ENCODE measurements around the gene COL9A2. TPM values are rescaled to one million over a fixed set of nuclear protein-coding genes. Genes with fewer than 3 reads are reported as not detected.
"Not testable (repeated sequence)": the region's sequence is repeated elsewhere in the genome, so short reads cannot be mapped to it uniquely, and the experiment has no call there.

COL9A2 gene
- total and polyA plus RNA-seq, 2 donors (not counting 3 experiments of a cell fraction or from before 2014, with no cell fraction given): 0.64 to 0.69 TPM

GRCh38 chr1:40344597-40344996, 27.5 kb upstream of the COL9A2 start:
- Histone ChIP-seq H3K27ac (ENCODE audit: insufficient read depth, low read depth, low read length) (no peak overlapping the region), H3K9me1 (replicated peaks; ENCODE audit: control insufficient read depth, extremely low read depth, insufficient read depth, low read length) (no peaks in the 10 kb centered on the region)
- intact Hi-C loops (cut with micrococcal nuclease): no loop called here

DNA sequence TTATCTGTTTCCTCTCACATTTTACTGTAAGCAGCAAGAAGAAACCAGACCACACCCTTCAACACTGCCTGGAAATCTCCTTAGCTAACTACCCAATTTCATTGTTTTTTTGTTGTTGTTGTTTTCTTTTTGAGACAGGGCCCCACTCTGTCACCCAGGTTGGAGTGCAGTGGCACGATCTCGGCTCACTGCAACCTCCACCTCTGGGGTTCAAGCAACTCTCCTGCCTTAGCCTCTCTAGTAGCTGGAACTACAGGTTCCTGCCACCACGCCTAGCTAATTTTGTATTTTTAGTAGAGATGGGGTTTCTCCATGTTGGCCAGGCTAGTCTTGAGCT, 25.3 kb upstream of the COL9A2 start:
- H3K27ac ChIP-seq (ENCODE audit: insufficient read depth, low read depth, low read length); H3K9me3 ChIP-seq (replicated peaks; ENCODE audit: control insufficient read depth, insufficient read depth, low read length); POLR2A ChIA-PET; H4K20me1 ChIP-seq (replicated peaks; ENCODE audit: control insufficient read depth, extremely low read depth, insufficient read depth, low read length); H3K27me3 ChIP-seq (ENCODE audit: control insufficient read depth in 2 of 2, insufficient read depth in 2 of 2, low read length in 2 of 2); H3K4me1 ChIP-seq (ENCODE audit: control insufficient read depth, extremely low read depth, insufficient read depth, low read length); H3K9me1 ChIP-seq (replicated peaks; ENCODE audit: control insufficient read depth, extremely low read depth, insufficient read depth, low read length); BruUV-seq (replicated peaks); intact Hi-C loops (cut with micrococcal nuclease); FAIRE-seq; H3K9ac ChIP-seq (replicated peaks; ENCODE audit: extremely low read depth, insufficient read depth, low read length); H3K79me2 ChIP-seq (ENCODE audit: control insufficient read depth, insufficient read depth, low read length); dilution Hi-C loops (cut with MboI; ENCODE audit: extremely low pct_ligation_motif_present, low sequenced_read_pairs); H3K4me2 ChIP-seq (ENCODE audit: insufficient read depth, low read length); H3K4me3 ChIP-seq (replicated peaks in 1 of 3; ENCODE audit: insufficient read depth in 1 of 3, low read depth in 1 of 3, low read length in 3 of 3); H2AFZ ChIP-seq (ENCODE audit: low read depth, low read length); DNase-seq (ENCODE audit: low read depth, low spot score); H3K36me3 ChIP-seq (ENCODE audit: control insufficient read depth in 2 of 2, extremely low read depth in 1 of 2, insufficient read depth in 2 of 2, low read length in 2 of 2): not testable (repeated sequence)
- CTCF ChIA-PET: interaction anchor here (0.9 to 9.4 kb wide), 7 partner anchors 12 to 264 kb away, joined by 3 to 103 read pairs (median 5); partner anchors contain the start of gene COL9A2

More at GRCh38 chr1:40344597-40344996, 27.5 kb upstream of the COL9A2 start:
- Histone ChIP-seq H2AFZ (ENCODE audit: low read depth, low read length) (no peak overlapping the region), H3K79me2 (ENCODE audit: control insufficient read depth, insufficient read depth, low read length) (no peaks in the 10 kb centered on the region), H3K36me3 (ENCODE audit: control insufficient read depth in 2 of 2, extremely low read depth in 1 of 2, insufficient read depth in 2 of 2, low read length in 2 of 2) (no peaks in the 10 kb centered on the region), H4K20me1 (replicated peaks; ENCODE audit: control insufficient read depth, extremely low read depth, insufficient read depth, low read length) (no peaks in the 10 kb centered on the region), H3K9ac (replicated peaks; ENCODE audit: extremely low read depth, insufficient read depth, low read length) (no peak overlapping the region), H3K9me3 (replicated peaks; ENCODE audit: control insufficient read depth, insufficient read depth, low read length) (no peaks in the 10 kb centered on the region), H3K4me1 (ENCODE audit: control insufficient read depth, extremely low read depth, insufficient read depth, low read length) (no peaks in the 10 kb centered on the region), H3K27me3 (ENCODE audit: control insufficient read depth in 2 of 2, insufficient read depth in 2 of 2, low read length in 2 of 2) (peaks cover 0 to 3% of the 10 kb centered on the region in 2 experiments), H3K4me2 (ENCODE audit: insufficient read depth, low read length) (no peak overlapping the region), H3K4me3 (replicated peaks in 1 of 3; ENCODE audit: insufficient read depth in 1 of 3, low read depth in 1 of 3, low read length in 3 of 3) (no peak overlapping the region)
- dilution Hi-C loops (cut with MboI; ENCODE audit: extremely low pct_ligation_motif_present, low sequenced_read_pairs): no loop called here
- FAIRE-seq: no peak
- TF ChIP-seq POLR2AphosphoS5 (IDR thresholded peaks at IDR 0.05; ENCODE audit: insufficient read depth, low read depth, low read length) (no peak), EZH2 (IDR thresholded peaks at IDR 0.05; ENCODE audit: borderline replicate concordance, low read depth, low read length, severe bottlenecking) (no peak), MYC (IDR thresholded peaks at IDR 0.05; ENCODE audit: low read depth, low read length) (no peak), JUN (IDR thresholded peaks at IDR 0.05; ENCODE audit: borderline replicate concordance, insufficient read depth, insufficient read length, low read depth) (no peak)
- TF ChIP-seq, protein P1, sequence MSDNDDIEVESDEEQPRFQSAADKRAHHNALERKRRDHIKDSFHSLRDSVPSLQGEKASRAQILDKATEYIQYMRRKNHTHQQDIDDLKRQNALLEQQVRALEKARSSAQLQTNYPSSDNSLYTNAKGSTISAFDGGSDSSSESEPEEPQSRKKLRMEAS (IDR thresholded peaks at IDR 0.05; ENCODE audit: insufficient read depth, insufficient read length): no peak
- no TSS peak for BruUV-seq (replicated peaks)
- ChIA-PET CTCF (interaction anchor here (0.8 to 4.8 kb wide), 9 partner anchors 9 to 257 kb away, joined by 3 to 30 read pairs (median 4); no protein-coding TSS in a partner anchor), POLR2A (no interaction called here)
- DNase-seq (ENCODE audit: low read depth, low spot score): no peak
